ENCODE data around the gene SLC35B2.
"Not testable (repeated sequence)": the region's sequence is repeated elsewhere in the genome, so short reads cannot be mapped to it uniquely, and the experiment has no call there.

Gene SLC35B2

DNA sequence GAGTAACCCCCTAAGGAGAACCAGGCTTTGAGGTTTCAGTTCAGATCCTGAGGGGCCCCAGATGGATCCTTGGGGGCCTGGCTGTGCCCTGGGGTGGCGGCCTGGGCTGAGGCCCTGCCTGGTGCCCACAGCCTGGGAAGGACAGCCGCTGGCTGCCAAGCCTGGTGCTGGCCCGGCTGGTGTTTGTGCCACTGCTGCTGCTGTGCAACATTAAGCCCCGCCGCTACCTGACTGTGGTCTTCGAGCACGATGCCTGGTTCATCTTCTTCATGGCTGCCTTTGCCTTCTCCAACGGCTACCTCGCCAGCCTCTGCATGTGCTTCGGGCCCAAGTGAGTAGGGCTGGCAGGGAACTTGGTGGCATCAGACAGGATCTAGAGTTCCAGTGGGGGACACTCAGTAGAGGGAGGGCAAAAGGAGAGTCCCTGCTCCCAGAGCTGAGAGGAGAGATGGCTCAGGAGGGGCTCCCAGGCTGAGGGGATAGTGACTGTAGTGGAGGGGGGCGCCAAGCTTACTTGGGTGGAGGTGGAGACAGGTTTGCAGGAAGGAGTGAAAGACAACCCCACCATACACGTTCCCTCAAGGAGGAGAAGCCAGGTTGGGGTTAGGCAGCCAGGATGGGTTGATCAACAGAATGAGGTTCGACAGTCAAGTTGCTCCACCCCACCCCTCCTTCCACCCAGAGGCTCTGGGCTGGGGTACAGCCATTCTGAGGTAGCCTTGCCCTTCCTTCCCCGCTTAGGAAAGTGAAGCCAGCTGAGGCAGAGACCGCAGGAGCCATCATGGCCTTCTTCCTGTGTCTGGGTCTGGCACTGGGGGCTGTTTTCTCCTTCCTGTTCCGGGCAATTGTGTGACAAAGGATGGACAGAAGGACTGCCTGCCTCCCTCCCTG lies 24.4 kb downstream of the SLC35B2 start:
- no peak for DNase-seq

DNA sequence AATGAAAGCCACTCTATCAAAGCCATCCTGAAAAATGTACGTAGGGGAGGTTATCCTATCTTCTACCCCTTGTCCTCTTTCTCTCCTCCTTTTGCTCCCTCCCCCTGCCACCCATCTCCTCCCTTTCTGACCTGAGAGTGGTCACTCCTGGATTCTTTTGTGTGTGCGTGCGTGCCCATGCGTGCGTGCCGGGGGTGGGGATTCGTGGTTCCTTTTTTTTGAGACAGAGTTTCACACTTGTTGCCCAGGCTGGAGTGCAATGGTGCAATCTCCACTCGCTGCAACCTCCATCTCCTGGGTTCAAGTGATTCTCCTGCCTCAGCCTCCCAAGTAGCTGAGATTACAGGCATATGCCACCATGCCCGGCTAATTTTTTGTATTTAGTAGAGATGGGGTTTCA lies 25.9 kb downstream of the SLC35B2 start:
- DNase-seq = not testable (repeated sequence)

DNA sequence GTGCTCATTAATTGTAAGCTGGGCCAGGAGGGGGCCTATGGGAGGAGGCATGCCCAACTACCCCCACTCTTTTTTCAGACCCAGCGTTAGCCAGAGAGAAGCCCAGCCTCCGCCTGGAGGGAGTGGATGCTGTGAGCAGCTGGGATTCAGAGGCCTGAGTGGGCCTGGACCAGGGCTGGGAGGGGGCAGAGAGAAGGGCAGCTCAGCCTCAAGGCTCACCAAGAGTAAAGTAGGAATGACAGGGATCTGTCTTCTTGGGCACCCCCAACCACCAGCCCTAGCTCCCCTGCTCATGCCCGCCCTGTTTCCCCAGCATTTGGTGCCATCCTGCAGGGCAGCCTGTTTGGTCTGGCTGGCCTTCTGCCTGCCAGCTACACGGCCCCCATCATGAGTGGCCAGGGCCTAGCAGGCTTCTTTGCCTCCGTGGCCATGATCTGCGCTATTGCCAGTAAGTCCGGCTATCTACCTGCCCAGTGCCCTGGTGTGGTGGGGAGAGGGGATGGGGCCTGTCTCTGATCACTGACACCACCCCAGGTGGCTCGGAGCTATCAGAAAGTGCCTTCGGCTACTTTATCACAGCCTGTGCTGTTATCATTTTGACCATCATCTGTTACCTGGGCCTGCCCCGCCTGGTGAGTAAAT lies 27.2 kb downstream of the SLC35B2 start:
- no peak for DNase-seq

DNA sequence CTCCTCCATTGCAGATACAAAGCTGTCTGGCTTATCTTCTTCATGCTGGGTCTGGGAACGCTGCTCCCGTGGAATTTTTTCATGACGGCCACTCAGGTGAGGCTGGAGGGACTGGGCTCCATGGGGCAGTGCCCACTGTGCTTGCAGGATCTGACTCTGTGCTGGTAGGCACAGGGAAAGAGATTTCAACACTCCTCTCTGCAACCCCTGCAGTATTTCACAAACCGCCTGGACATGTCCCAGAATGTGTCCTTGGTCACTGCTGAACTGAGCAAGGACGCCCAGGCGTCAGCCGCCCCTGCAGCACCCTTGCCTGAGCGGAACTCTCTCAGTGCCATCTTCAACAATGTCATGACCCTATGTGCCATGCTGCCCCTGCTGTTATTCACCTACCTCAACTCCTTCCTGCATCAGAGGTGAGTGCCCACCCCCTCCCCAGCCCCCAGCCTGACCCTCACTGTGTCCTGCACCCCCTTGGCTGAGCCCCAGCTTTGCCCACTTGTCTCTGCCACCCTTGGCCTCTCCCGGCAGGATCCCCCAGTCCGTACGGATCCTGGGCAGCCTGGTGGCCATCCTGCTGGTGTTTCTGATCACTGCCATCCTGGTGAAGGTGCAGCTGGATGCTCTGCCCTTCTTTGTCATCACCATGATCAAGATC lies 27.8 kb downstream of the SLC35B2 start:
- no peak for DNase-seq

DNA sequence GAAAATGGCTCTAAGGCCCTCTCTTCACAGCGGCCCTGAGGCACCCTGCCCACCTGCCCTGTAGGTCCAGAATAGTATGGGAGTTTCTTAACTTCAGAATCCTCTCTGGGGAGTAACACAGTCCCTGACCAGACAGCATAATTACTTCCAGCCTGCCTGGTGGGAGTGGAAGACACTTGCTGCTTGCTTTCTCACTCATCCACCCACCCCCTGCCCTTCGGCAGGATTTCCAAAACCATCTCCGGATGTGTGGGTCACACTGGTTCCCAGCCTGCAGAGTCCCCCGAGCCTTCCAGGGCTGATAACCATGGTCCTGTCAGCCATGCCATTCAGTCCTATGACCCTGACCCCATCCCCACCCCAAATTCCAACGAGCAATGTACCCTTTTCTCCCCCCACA lies 28.5 kb downstream of the SLC35B2 start:
- DNase-seq = no peak

DNA sequence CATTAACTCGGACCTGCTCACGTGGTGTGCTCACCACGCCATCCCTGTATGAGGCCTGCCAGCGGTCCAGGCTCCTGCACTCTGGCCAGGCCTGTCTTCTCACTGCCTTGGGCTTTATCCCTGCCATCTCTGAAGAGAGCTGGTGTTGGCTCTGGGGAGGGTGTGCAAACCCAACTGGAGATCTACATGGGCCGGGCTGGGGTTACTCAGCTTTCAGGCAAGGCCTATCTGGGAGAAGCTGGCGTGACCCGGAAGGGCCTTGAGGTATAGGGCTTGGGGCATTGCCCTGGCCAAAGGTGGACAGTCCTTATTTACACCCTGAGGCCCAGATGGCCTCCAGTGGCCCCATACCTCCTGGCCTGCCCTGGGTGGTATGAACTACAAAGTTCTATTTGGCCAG lies 28.9 kb downstream of the SLC35B2 start:
- no peak for DNase-seq

DNA sequence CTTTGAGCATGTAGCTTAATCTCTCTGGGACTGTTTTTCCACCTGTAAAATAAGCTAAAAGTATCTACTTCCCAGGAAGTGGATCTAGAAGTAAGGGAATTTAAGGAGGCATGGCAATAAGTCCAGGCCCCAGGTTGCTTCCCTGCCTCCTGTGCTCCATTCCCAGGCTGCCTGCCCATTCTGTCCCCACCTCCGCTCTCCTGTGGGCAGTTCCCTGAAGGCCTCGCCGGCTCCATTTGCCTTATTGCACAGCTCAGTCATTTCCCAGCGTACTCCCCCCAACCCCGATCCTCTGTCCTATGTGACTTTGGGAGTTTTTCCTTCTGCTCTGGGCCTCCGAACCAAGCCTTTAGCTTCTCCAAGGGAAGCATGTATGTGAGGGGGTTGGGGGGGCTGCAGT lies 29.3 kb downstream of the SLC35B2 start:
- no peak for DNase-seq

DNA sequence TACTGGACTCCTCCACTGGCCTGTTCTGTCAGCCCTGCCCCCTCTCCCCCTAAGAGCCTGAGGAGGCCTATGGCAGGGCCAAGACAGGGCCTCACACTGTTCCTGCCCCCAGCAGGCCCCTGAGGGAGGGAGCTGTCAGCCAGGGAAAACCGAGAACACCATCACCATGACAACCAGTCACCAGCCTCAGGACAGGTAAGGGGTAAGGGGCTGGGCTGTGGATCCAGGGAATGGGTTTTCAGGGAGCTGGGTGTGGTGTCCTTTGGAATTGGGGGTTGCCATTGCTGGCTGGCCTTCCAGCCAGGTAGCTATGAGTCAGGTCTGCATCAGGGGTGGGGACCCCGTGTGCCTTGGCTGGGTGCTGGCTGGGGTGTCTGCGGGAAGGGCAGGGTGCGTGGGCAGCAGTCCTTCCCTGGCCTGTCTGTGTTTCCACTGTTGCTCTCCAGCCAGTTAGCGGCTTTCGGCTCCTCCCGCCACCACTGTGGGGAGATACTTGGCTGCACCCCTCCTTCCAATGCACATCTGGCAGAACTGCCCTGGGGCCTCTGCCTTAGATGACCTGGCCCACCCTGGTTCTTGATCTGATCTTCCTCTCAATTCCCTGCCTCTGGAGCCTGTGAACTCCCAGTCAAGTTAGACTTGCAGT lies 30.1 kb downstream of the SLC35B2 start:
- no peak for DNase-seq

DNA sequence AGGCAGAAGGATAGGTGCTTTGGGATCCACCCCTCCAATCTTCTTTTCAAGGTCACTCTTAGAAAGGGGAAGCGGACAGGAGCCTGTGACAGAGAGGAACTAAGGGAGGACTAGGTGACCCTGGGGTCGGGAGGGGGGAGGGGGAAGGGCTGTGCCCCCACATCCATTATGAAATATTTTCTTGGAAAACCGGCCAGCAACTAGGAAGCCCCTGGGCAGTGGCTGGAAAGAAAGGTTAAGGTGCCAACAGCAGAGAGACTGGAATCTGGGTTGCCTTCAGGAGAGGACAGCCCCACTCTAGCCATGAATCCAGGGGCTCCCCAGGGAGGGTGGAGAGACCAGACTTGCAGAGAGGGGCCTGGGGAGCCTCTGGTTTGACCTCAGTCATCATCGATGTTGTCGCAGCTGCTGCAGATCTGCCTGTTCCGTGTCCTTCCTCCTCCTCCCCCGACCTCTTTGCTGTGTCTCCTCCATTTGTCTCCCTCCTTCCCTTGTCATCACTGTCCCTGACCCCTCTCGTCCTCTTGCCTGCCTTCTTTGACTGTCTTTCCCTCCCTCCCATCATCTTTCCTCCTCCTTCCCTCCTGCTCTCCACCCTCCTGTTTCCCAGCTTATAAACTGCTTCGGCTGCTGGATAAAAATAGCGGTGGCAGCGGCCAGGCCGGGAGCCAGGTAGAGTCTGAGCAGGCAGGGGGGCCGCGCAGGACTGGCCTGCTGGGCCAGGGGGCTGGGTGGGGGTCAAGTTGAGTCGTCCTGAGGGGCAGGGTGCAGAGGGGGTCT lies 30.8 kb downstream of the SLC35B2 start:
- no peak for DNase-seq

DNA sequence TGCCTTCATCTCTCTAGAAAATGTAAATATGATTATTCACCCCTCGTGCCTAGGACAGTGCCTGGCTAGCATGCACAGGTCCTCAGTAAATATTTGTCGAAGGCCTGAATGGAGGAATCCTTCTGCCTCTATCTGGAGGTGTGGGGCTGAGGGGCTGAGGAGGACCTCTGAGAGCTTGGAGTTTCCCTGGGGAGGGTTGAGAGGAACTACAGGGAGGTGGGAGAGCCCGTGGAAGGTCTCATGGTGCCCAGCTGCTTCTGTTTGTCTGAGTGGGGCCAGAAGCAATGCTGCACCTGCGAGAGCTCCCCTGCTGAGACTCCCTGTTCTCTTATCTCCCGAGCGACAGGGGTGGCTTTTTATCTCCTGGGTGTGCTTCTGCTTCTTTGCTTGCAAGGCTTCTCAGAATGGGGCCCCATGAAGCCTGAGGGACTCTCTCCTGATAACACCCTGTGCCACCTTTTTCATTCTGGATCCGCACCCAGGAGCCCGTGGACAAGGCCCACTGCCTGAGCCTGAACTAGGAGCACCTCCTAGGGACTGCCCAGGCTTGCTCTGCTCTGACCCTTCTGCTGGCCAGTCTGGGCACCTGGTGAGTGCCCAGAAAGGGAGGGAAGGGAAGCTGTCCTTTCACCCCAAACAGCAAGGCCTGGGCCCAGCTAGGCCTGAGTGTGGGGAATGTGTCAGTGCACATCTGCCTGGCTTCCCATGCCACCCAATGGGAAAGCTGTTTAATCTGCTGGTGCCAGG lies 31.6 kb downstream of the SLC35B2 start:
- no peak for DNase-seq

DNA sequence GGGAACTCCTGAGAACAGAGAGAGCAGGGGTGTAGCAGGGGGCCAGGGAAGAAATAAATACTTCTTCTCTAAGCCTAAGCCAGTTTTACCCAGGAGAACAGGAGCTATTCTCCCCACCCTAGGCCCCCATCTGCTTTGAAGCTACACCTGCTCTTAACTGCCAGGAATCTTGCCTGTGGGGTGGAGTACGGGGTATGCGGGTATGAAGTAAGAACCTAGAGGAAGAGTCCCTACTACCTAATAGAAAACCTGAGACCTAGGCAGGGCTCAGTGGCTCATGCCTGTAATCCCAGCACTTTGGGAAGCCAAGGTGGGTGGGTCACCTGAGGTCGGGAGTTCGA lies 32.4 kb downstream of the SLC35B2 start:
- DNase-seq = no peak

DNA sequence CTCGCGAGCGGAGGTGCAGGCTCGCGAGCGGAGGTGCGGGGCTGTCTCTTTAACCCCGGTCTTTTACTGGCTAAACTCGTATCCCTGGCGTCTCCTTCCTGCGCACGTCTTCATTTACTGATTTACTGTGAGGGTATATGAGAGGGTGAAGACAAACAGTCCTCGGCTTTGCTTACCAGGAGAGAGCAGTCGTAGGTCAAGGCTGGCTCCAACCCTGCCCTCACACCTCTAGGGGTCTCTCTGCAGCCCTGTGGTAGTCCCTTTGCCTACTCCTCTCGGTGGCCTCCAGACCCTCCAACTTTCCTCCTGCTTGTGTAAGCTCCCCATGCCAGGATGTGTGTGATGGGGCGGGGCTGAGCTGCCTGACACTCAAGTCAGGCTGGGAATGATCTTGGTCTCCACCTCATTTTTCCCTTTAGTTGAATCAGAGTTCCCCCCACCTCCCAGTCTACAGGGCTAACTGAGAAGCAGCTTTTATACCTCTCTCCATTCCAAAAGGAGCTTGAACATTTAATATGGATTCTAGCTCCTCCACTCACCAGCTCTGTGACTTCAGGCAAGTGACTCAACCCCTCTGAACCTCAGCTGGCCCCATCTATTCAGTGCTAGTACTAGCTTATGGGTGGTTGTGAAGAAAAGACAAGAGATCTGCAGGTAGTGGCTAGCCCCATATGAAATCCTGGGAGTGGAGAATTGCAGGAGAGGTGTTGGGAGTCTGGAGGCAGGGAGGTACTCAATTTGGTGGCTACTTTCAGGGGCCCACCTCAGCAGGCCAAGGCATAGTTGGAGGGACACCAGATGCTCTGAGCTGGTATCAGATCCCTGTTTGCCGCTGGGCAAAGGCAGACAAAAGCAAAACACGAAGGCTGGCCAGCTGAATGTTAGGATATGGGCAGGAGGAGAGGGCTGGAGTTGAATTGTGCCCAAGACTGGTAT lies 33.0 kb downstream of the SLC35B2 start:
- no peak for DNase-seq

DNA sequence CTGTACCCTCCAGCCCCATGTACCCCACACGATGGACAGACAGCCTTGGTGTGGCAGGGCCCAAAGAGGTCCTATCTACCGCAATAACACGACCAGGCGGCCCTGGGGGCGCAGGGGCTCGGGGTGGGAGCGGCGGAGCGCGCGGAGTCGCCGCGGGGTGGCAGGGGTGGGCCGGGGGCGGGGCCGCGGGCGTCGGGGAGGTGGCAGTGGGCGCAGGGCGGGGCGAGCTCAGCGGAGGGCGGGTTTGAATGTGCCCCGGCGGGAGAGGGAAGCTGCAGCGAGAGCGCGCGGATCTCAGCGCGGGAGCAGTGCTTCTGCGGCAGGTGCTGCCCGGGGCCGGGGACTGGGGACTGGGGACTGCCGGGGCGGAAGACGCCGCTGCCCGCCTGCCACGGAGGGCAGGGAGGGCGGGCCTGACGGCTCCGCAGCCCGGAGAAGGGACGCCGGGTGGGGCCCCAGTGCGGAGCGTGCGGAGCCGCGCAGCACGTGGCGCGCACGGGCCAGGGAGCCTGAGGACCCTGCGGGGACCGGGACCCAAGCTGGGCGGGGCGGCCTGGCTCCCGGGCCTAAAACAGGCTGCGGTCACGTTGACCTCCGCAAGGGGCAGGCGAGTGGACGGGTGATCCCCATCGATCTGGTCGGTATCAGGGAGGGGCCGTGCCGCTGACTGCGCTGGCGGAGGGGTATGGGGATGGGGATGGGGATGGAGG lies 33.9 kb downstream of the SLC35B2 start, which contains the start of gene SLC29A1:
TSS of gene SLC29A1 (plus strand) at position 277 of the 710 bp plus-strand sequence. CDS start 3,719 bp downstream, outside the sequence.
- peak; percentile 85 for DNase-seq

DNA sequence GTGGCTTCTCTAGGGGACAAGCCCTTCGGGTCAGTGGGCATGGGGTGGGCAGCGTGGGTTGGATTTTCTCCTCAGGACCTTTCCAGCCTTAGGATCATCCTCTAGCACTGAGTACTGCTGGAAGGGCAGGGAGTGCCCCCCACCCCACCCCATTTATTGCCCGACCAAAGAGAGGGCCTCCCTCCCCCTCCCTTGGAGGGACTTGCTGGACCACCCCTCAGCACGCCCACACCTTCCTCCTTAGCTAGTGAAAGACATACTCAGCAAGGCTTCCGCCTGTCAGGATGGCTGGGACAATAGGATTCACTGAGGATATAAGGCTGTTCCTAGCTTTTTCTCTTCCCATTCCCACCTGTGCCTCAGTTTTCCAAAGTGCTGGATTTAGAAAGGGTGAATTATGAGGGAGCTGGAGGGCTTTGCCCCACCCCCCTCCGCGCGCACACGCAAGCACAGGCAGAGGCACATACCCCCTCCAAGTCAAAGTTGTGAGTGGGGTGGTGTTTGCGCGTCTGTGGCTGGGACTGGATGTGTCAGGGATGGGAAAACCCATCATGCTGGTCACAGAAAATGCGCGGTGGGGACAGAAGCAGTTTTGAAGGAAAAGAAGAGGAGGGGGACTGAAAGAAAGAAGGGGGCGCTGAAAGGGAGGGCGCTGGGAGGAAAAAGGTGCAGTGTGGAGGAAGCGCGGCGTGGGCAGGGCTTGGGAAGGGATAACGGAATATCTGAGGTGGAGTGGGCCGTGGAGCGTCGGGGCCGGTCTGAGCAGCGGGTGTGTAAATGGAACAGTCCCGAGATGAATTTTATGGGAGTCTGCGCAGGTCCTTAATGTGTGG lies 34.6 kb downstream of the SLC35B2 start:
- DNase-seq = peak; percentile 59

DNA sequence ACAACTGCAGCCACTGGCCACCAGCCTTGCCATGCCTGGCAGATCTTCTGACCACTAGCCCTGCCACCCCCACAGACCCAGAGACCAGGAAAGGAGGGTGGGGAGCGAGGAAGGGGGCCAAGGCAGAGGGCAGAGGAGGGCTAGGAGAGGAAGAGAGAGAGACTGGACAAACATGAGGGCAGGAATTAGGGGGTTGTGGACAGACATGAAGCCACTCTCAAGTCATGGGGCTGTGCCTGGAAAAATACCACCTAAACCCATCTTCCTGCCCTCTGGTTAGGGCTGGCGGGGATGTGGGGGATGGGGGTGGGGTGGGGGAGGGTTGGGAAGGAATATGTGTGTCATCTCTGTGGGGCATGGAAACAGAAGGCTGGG lies 35.4 kb downstream of the SLC35B2 start:
- DNase-seq = no peak

DNA sequence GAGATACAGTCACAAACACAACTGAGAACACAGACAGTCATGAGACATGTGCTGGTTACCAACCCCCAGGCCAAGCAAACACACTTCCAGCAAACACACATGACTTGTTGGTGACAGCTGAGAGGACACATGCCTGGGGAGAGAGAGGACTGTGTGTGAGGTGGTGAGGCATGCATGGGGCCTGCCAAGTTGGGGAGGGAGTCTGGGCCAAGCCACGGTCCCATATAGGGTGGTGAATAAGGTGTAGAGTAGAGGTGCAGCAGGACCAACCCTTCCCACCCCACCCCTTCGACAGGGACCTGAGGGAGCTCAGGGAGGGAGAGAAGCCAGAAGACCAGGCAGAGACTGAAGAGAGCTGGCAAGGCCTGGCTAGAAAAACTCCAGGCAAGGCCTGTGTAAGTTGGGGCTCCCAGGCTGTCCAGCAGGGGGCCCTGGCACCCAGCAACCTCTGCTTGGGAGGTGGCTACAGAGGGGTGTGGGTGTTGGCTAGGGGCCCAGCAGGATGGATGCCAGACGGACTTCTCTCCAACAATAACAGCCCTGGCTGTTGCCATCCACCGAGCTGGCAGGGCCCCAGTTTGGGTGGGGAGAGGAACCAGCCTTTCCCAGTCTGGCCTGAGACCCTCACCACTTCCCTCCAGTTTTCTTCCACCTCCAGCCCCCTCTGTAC lies 35.9 kb downstream of the SLC35B2 start:
- DNase-seq = peak; percentile 36

DNA sequence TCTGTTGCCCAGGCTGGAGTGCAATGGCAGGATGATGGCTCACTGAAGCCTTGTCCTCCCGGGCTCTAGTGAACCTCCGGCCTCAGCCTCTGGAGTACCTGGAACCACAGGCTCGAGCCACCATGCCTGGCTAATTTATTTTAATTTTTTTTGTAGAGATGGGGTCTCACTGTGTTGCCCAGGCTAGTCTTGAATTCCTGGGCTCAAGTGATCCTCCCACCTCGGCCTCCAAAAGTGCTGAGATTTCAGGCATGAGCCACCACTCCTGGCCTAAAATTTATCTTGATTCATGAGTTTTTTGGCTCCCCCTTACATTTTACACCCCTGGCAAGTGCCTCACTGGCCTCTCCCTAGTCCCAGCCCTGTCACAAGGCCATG lies 36.4 kb downstream of the SLC35B2 start:
- no peak for DNase-seq

Data from NCI-H526 treated with DMSO at 0.1 percent for 48 hours (cell line).